DOHH2 (cell line): ENCODE results near the gene IZUMO1R.
"Not testable (repeated sequence)": the region's sequence is repeated elsewhere in the genome, so short reads cannot be mapped to it uniquely, and the experiment has no call there.

Source experiments
- H3F3A ChIP-seq: fragments of 200-600 bp; sonication (generic), shearing (Covaris generic); 2 replicates; pipeline ENCODE4 v1.6.0; 2016; ENCODE audit warnings: antibody characterized with exemption, mild to moderate bottlenecking; ENCODE audit not compliant: control insufficient read depth, insufficient read depth
- H3K27ac ChIP-seq: fragments of 200-600 bp; sonication (generic); 2 replicates; pipeline ENCODE4 v1.5.1; 2014; ENCODE audit warnings: low read depth, mild to moderate bottlenecking, low read length, moderate library complexity
- H3K27me3 ChIP-seq: fragments of 200-600 bp; sonication (generic); 2 replicates; pipeline ENCODE4 v1.6.1; 2014; ENCODE audit warnings: mild to moderate bottlenecking, low read length, mixed read lengths; ENCODE audit not compliant: control insufficient read depth
- H3K36me3 ChIP-seq: fragments of 200-600 bp; sonication (generic); 2 replicates; pipeline ENCODE4 v1.6.1; 2014; ENCODE audit warnings: mild to moderate bottlenecking, low read length, moderate library complexity, mixed read lengths; ENCODE audit not compliant: control insufficient read depth
- H3K4me1 ChIP-seq: fragments of 200-600 bp; sonication (generic); 2 replicates; pipeline ENCODE4 v1.6.1; 2014; ENCODE audit warnings: mild to moderate bottlenecking, low read length, mixed read lengths; ENCODE audit not compliant: control insufficient read depth
- H3K4me2 ChIP-seq: fragments of 200-600 bp; sonication (generic); 2 replicates; pipeline ENCODE4 v1.6.0; 2014; ENCODE audit warnings: mild to moderate bottlenecking, low read length, moderate library complexity
- H3K4me3 ChIP-seq: fragments of 200-600 bp; sonication (generic); 2 replicates; pipeline ENCODE4 v1.5.1; 2014; ENCODE audit warnings: mild to moderate bottlenecking, low read length, mixed read lengths
- H3K79me2 ChIP-seq: fragments of 200-600 bp; sonication (generic); 2 replicates; pipeline ENCODE4 v1.6.1; 2014; ENCODE audit warnings: mild to moderate bottlenecking, low read length, mixed read lengths; ENCODE audit not compliant: control insufficient read depth
- H3K9me2 ChIP-seq: fragments of 200-600 bp; sonication (generic); replicated peaks from 2 replicates; pipeline ENCODE4 v1.6.1; 2014; ENCODE audit warnings: mild to moderate bottlenecking, low read length, mixed read lengths; ENCODE audit not compliant: control insufficient read depth
- H3K9me3 ChIP-seq: fragments of 200-600 bp; sonication (generic); 2 replicates; pipeline ENCODE4 v1.6.1; 2014; ENCODE audit warnings: antibody characterized with exemption, low read length, mixed read lengths; ENCODE audit not compliant: control insufficient read depth, insufficient read depth
- H4K20me1 ChIP-seq: fragments of 200-600 bp; sonication (generic); 2 replicates; pipeline ENCODE4 v1.6.0; 2014; ENCODE audit warnings: low read depth, mild to moderate bottlenecking, antibody characterized with exemption, low read length, moderate library complexity; ENCODE audit not compliant: control insufficient read depth, insufficient read depth
- EZH2phosphoT487 ChIP-seq: fragments of 200-600 bp; sonication (generic); IDR thresholded peaks from 2 replicates; pipeline ENCODE4 v1.6.1; 2017; ENCODE audit warnings: borderline replicate concordance, mild to moderate bottlenecking, antibody characterized with exemption, low read length, moderate library complexity, mixed read lengths
- TF ChIP-seq, protein P1 (sequence below): fragments of 200-600 bp; sonication (generic); IDR thresholded peaks from one replicate; pipeline ENCODE4 v1.5.1; 2014; ENCODE audit warnings: antibody characterized with exemption, mild to moderate bottlenecking, low read depth, low read length; ENCODE audit not compliant: poor library complexity, severe bottlenecking

Gene IZUMO1R

DNA sequence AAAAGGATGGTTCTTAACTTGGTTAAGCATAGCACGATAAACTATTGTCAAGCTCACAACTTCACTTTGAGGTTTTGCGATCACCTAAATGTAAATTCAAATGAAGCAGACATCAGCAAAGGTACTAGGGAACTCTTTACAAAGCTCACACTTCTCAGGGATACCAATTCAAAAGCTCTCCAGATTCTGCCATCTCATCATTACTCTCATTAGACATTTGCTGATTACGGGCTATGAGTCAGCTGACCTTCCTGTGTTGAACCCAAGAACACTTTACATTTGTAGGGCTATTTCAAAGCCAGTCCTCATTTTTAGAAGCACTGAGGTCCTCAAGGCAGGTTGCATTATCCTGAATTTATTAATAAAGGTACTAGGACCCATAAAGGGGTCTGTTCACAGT lies 28.4 kb upstream of the IZUMO1R start:
- no peaks in the 10 kb centered on the region for H3K79me2 ChIP-seq
- TF ChIP-seq, protein P1, sequence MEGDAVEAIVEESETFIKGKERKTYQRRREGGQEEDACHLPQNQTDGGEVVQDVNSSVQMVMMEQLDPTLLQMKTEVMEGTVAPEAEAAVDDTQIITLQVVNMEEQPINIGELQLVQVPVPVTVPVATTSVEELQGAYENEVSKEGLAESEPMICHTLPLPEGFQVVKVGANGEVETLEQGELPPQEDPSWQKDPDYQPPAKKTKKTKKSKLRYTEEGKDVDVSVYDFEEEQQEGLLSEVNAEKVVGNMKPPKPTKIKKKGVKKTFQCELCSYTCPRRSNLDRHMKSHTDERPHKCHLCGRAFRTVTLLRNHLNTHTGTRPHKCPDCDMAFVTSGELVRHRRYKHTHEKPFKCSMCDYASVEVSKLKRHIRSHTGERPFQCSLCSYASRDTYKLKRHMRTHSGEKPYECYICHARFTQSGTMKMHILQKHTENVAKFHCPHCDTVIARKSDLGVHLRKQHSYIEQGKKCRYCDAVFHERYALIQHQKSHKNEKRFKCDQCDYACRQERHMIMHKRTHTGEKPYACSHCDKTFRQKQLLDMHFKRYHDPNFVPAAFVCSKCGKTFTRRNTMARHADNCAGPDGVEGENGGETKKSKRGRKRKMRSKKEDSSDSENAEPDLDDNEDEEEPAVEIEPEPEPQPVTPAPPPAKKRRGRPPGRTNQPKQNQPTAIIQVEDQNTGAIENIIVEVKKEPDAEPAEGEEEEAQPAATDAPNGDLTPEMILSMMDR = no peak
- no peak for TF ChIP-seq EZH2phosphoT487
- no peaks in the 10 kb centered on the region for H3K4me1 ChIP-seq
- no peaks in the 10 kb centered on the region for H3K9me3 ChIP-seq
- no peak overlapping the region for H3K4me2 ChIP-seq
- no peak overlapping the region for H3K27ac ChIP-seq
- no peaks in the 10 kb centered on the region for H3K27me3 ChIP-seq
- no peak overlapping the region for H3K4me3 ChIP-seq
- H4K20me1 ChIP-seq = no peaks in the 10 kb centered on the region
- H3K9me2 ChIP-seq = no peaks in the 10 kb centered on the region
- H3F3A ChIP-seq = no peaks in the 10 kb centered on the region
- H3K36me3 ChIP-seq = no peaks in the 10 kb centered on the region

DNA sequence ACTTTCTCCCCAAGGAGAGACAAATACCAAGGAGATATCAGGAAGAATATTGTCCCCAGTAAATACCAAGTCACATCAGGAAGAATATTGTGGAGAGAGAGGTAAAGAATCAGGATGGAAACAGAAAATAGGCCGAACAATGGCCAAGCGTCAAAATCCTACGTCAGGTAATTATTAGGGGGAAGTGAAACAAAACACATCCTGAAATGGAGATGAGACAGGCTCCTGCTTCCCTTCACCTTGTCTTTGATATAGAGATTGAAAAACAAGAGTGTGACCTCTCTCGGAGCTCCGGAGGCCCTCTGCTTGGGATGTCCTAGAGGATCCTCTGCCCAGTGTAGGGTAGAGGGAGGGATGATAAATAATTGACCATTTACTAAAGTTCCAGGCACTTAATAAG lies 27.4 kb upstream of the IZUMO1R start:
- no peaks in the 10 kb centered on the region for H3K9me3 ChIP-seq
- H3K79me2 ChIP-seq = no peaks in the 10 kb centered on the region
- H3K4me3 ChIP-seq = no peak overlapping the region
- TF ChIP-seq EZH2phosphoT487 = no peak
- TF ChIP-seq, protein P1 = no peak
- no peaks in the 10 kb centered on the region for H3F3A ChIP-seq
- H3K36me3 ChIP-seq = no peaks in the 10 kb centered on the region
- H3K27me3 ChIP-seq = no peaks in the 10 kb centered on the region
- H3K9me2 ChIP-seq = no peaks in the 10 kb centered on the region
- H3K4me1 ChIP-seq = no peaks in the 10 kb centered on the region
- H3K27ac ChIP-seq = no peak overlapping the region
- no peaks in the 10 kb centered on the region for H4K20me1 ChIP-seq
- H3K4me2 ChIP-seq = no peak overlapping the region

DNA sequence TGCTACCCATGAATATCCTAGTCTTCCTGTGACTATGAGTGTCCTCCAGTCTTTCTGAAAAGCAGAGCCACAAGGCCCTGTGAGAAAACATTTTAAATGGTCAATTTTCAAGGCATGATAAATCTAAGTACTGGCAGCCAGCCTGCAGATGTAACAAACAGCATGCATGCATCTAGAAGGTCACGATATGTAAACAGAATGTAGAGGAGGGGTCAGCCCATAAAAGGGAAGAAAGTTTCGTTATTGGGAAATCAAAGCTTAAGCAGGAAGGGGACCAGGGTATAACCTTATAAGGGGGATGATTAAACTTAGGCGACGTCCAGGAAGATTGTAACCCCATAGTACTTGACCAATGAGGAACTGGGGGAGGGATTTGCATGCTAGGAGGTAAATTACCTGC lies 26.2 kb upstream of the IZUMO1R start:
- not testable (repeated sequence) for H3K4me1 ChIP-seq, H3K27me3 ChIP-seq, H3K9me3 ChIP-seq, H3K36me3 ChIP-seq, H4K20me1 ChIP-seq, H3F3A ChIP-seq, H3K4me2 ChIP-seq, H3K27ac ChIP-seq, H3K79me2 ChIP-seq, H3K4me3 ChIP-seq, H3K9me2 ChIP-seq

DNA sequence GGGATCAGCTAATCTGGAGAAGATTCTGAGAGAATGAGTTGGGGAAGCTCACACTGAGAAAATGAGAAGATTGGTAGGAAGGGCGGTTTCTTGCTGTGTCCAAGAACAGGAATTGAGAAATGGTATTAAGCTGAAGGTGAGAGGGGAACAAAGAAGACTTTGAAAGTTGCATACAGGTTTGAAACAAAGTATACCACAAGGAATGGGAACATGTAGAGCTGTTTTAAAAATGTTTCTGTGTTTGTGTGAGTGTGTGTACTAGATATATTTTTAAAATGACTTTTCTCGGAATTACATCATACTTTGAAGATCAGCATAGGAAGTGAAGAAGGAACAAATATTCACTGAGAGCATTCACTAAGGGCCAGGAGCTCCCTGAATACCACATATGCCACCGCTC lies 24.4 kb upstream of the IZUMO1R start:
- no peaks in the 10 kb centered on the region for H3F3A ChIP-seq
- no peaks in the 10 kb centered on the region for H3K79me2 ChIP-seq
- no peak overlapping the region for H3K4me3 ChIP-seq
- no peaks in the 10 kb centered on the region for H4K20me1 ChIP-seq
- H3K4me1 ChIP-seq = no peaks in the 10 kb centered on the region
- H3K27ac ChIP-seq = no peak overlapping the region
- H3K36me3 ChIP-seq = no peaks in the 10 kb centered on the region
- TF ChIP-seq EZH2phosphoT487 = no peak
- TF ChIP-seq, protein P1 = no peak
- H3K27me3 ChIP-seq = no peaks in the 10 kb centered on the region
- H3K9me3 ChIP-seq = no peaks in the 10 kb centered on the region
- H3K9me2 ChIP-seq = no peaks in the 10 kb centered on the region
- H3K4me2 ChIP-seq = no peak overlapping the region
